Peyer's patch (tissue), 4 donors: ENCODE results near the gene CYP2U1. TPM values are rescaled to one million over a fixed set of nuclear protein-coding genes. Genes with fewer than 3 reads are reported as not detected.
A peak's percentile ranks its signal among the peaks of the same experiment; 100 is the strongest.

Source experiments
- DNase-seq, 3 donors: peaks; one replicate each; pipeline ENCODE4 v3.0.0-alpha.2; 2017 to 2019
- H3K27ac ChIP-seq, 4 donors: fragments of 200-600 bp; sonication (generic); one replicate each; pipeline ENCODE4 v1.5.1; 2016 to 2019
- H3K27me3 ChIP-seq, 2 donors: fragments of 200-600 bp; sonication (generic); one replicate each; pipeline ENCODE4 v1.5.1; 2019
- H3K36me3 ChIP-seq, 3 donors: fragments of 200-600 bp; sonication (generic); one replicate each; pipeline ENCODE4 v1.5.1; 2016 to 2019
- H3K4me1 ChIP-seq, 4 donors: fragments of 200-600 bp; sonication (generic); one replicate each; pipeline ENCODE4 v1.5.1; 2016 to 2019
- H3K4me3 ChIP-seq, 4 donors: fragments of 200-600 bp; sonication (generic); 1 replicate in 3 of 4; 2 replicates in 1 of 4; pipeline ENCODE4 v1.5.1; 2016 to 2019; ENCODE audit warnings: mild to moderate bottlenecking in 1 of 4
- H3K9me3 ChIP-seq, 4 donors: fragments of 200-600 bp; sonication (generic); one replicate each; pipeline ENCODE4 v1.5.1; 2016 to 2019; ENCODE audit warnings: mild to moderate bottlenecking in 1 of 4
- CTCF ChIP-seq, 6 experiments: fragments of 450-650 bp in 4 of 6; fragments of 200-600 bp in 2 of 6; sonication (generic) in 1 of 6; IDR thresholded peaks; one replicate each; pipeline ENCODE4 v1.5.1; 2017 to 2019; ENCODE audit warnings: antibody characterized with exemption in 6 of 6, mild to moderate bottlenecking in 3 of 6, moderate library complexity in 1 of 6
- POLR2A ChIP-seq, 2 donors: fragments of 450-650 bp; IDR thresholded peaks; one replicate each; pipeline ENCODE4 v1.5.1; 2017; ENCODE audit warnings: antibody characterized with exemption in 2 of 2, mild to moderate bottlenecking in 2 of 2, moderate library complexity in 2 of 2
- total RNA-seq, 4 donors: library from RNA; depleted of rRNA; stranded (reverse); fragments of >200 nt; gene quantifications; one replicate each; pipeline ENCODE4 v1.1.0, GENCODE V29; 2016

Gene CYP2U1
- 10 to 100 TPM in 2 of 4 donors, 1 to 10 TPM in 2; 4.9 to 14.9 (median 7.7) TPM for total RNA-seq

- Histone ChIP-seq H3K4me1 (peaks cover 0 to 10% (median 5%) of the 10 kb centered on the region in 4 donors), H3K27ac (peak within 1 kb of the TSS; percentile 77 to 91 (median 84)), H3K27me3 (no peaks in the 10 kb centered on the region), H3K4me3 (peak within 1 kb of the TSS; percentile 77 to 92 (median 83)), H3K9me3 (no peaks in the 10 kb centered on the region), H3K36me3 (no peaks in the 10 kb centered on the region)
- peak; percentile 90 to 95 (median 91) for DNase-seq
- TF ChIP-seq CTCF (IDR thresholded peaks at IDR 0.05), result peak in 5 of 6 experiments; percentile 12 to 54 (median 17)
- peak in 1 of 2 donors; percentile 23 for TF ChIP-seq POLR2A (IDR thresholded peaks at IDR 0.05)
Observed at GRCh38 chr4:107930821-107931774, at the start of gene CYP2U1. Gene CYP2U1 (plus strand): TSS chr4:107931549. CDS start chr4:107931644, 95 bp downstream.

GRCh38 chr4:107885865-107886264 lies 45.5 kb upstream of the CYP2U1 start:
- H3K27ac ChIP-seq, result no peak overlapping the region
- TF ChIP-seq POLR2A (IDR thresholded peaks at IDR 0.05) (no peak), CTCF (IDR thresholded peaks at IDR 0.05) (peak in 3 of 6 experiments; percentile 40 to 49 (median 44))
- no peaks in the 10 kb centered on the region for H3K27me3 ChIP-seq
- H3K4me3 ChIP-seq, result no peak overlapping the region
- no peaks in the 10 kb centered on the region for H3K36me3 ChIP-seq
- no peaks in the 10 kb centered on the region for H3K4me1 ChIP-seq
- DNase-seq, result no peak
- H3K9me3 ChIP-seq, result no peaks in the 10 kb centered on the region

GRCh38 chr4:107888237-107888636 lies 43.1 kb upstream of the CYP2U1 start:
- H3K9me3 ChIP-seq, result no peaks in the 10 kb centered on the region
- H3K4me1 ChIP-seq, result no peaks in the 10 kb centered on the region
- no peaks in the 10 kb centered on the region for H3K27me3 ChIP-seq
- no peak for DNase-seq
- H3K4me3 ChIP-seq, result no peak overlapping the region
- TF ChIP-seq POLR2A (IDR thresholded peaks at IDR 0.05), result no peak
- TF ChIP-seq CTCF (IDR thresholded peaks at IDR 0.05), result no peak
- no peak overlapping the region for H3K27ac ChIP-seq
- H3K36me3 ChIP-seq, result no peaks in the 10 kb centered on the region

- DNase-seq, result no peak
- no peaks in the 10 kb centered on the region for H3K27me3 ChIP-seq
- H3K4me3 ChIP-seq, result no peak overlapping the region
- no peak overlapping the region for H3K27ac ChIP-seq
- H3K36me3 ChIP-seq, result peaks cover 0 to 5% (median 0%) of the 10 kb centered on the region in 3 donors
- H3K4me1 ChIP-seq, result no peaks in the 10 kb centered on the region
- no peaks in the 10 kb centered on the region for H3K9me3 ChIP-seq
- no peak for TF ChIP-seq CTCF (IDR thresholded peaks at IDR 0.05)
- no peak for TF ChIP-seq POLR2A (IDR thresholded peaks at IDR 0.05)
Observed at GRCh38 chr4:107890779-107891178, 40.6 kb upstream of the CYP2U1 start.

- Histone ChIP-seq H3K4me1 (no peaks in the 10 kb centered on the region), H3K4me3 (no peak overlapping the region), H3K36me3 (peaks cover 0 to 5% (median 0%) of the 10 kb centered on the region in 3 donors), H3K27me3 (no peaks in the 10 kb centered on the region), H3K9me3 (no peaks in the 10 kb centered on the region), H3K27ac (no peak overlapping the region)
- TF ChIP-seq CTCF (IDR thresholded peaks at IDR 0.05) (no peak), POLR2A (IDR thresholded peaks at IDR 0.05) (no peak)
- DNase-seq, result no peak
Observed at GRCh38 chr4:107891299-107891698, 40.0 kb upstream of the CYP2U1 start.
